Measurements from ENCODE around the gene CNRIP1.
"Not testable (repeated sequence)": the region's sequence is repeated elsewhere in the genome, so short reads cannot be mapped to it uniquely, and the experiment has no call there.

The CNRIP1 gene

DNA sequence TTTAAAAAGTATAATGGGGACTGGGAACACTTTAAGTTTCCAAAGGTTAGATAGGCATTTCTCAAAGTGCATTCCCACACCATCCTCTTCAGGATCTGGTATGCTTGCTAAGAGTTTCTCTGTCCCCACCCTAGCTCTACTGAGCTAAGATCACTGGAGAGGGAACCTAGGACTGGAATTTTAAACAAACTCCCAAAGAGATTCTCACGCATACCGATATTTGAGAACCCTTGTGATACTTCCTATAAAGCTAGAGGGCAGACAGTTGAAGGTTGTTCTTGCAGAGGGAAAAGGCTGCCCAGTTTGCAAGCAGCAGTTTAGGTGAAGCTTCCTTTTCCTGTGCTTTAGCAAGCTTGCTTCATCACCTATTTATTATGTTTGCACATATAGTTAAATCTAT, 3.6 kb downstream of the CNRIP1 start:
- no peak overlapping the region for H3K27ac ChIP-seq (ENCODE audit: low read length)
- no peak for DNase-seq (ENCODE audit: low read depth, low spot score)
- no peaks in the 10 kb centered on the region for H3K9me3 ChIP-seq (ENCODE audit: control insufficient read depth, insufficient read depth, low read length)
- no peak overlapping the region for H3K4me3 ChIP-seq (ENCODE audit: low read length)
- no peaks in the 10 kb centered on the region for H3K36me3 ChIP-seq (ENCODE audit: control insufficient read depth, insufficient read depth, low read length)
- peaks cover 13% of the 10 kb centered on the region; the same call in 1 of the 2 replicates for H3K27me3 ChIP-seq (ENCODE audit: control insufficient read depth, insufficient read depth, low read length)
- no peaks in the 10 kb centered on the region for H3K4me1 ChIP-seq (ENCODE audit: control insufficient read depth, insufficient read depth, low read length)
- WGBS (ENCODE audit: insufficient coverage, insufficient read length): no CpG with 5 or more reads among the region's 2 CpGs

GRCh38 chr2:68311033-68311432, 8.7 kb downstream of the CNRIP1 start:
- Histone ChIP-seq H3K36me3 (ENCODE audit: control insufficient read depth, insufficient read depth, low read length) (no peaks in the 10 kb centered on the region), H3K9me3 (ENCODE audit: control insufficient read depth, insufficient read depth, low read length) (no peaks in the 10 kb centered on the region), H3K4me3 (ENCODE audit: low read length) (no peak overlapping the region), H3K27ac (ENCODE audit: low read length) (no peak overlapping the region), H3K4me1 (ENCODE audit: control insufficient read depth, insufficient read depth, low read length) (no peaks in the 10 kb centered on the region), H3K27me3 (ENCODE audit: control insufficient read depth, insufficient read depth, low read length) (no peaks in the 10 kb centered on the region)
- no peak for DNase-seq (ENCODE audit: low read depth, low spot score)

- H3K36me3 ChIP-seq (ENCODE audit: control insufficient read depth, insufficient read depth, low read length): no peaks in the 10 kb centered on the region
- no peaks in the 10 kb centered on the region for H3K4me1 ChIP-seq (ENCODE audit: control insufficient read depth, insufficient read depth, low read length)
- H3K27me3 ChIP-seq (ENCODE audit: control insufficient read depth, insufficient read depth, low read length): no peaks in the 10 kb centered on the region
- H3K9me3 ChIP-seq (ENCODE audit: control insufficient read depth, insufficient read depth, low read length): no peaks in the 10 kb centered on the region
- DNase-seq (ENCODE audit: low read depth, low spot score): no peak
- H3K27ac ChIP-seq (ENCODE audit: low read length): no peak overlapping the region
- no peak overlapping the region for H3K4me3 ChIP-seq (ENCODE audit: low read length)
These were observed 10.3 kb downstream of the CNRIP1 start for GRCh38 chr2:68309426-68309825.

- no CpG with 5 or more reads among the region's 1 CpG for WGBS (ENCODE audit: insufficient coverage, insufficient read length)
- DNase-seq (ENCODE audit: low read depth, low spot score); H3K4me3 ChIP-seq (ENCODE audit: low read length); H3K4me1 ChIP-seq (ENCODE audit: control insufficient read depth, insufficient read depth, low read length); H3K27ac ChIP-seq (ENCODE audit: low read length); H3K9me3 ChIP-seq (ENCODE audit: control insufficient read depth, insufficient read depth, low read length); H3K36me3 ChIP-seq (ENCODE audit: control insufficient read depth, insufficient read depth, low read length); H3K27me3 ChIP-seq (ENCODE audit: control insufficient read depth, insufficient read depth, low read length): not testable (repeated sequence)
These were observed 15.9 kb downstream of the CNRIP1 start for GRCh38 chr2:68303902-68304272.

- Histone ChIP-seq H3K4me3 (ENCODE audit: low read length) (no peak overlapping the region), H3K36me3 (ENCODE audit: control insufficient read depth, insufficient read depth, low read length) (no peaks in the 10 kb centered on the region), H3K27me3 (ENCODE audit: control insufficient read depth, insufficient read depth, low read length) (no peaks in the 10 kb centered on the region), H3K27ac (ENCODE audit: low read length) (no peak overlapping the region), H3K9me3 (ENCODE audit: control insufficient read depth, insufficient read depth, low read length) (no peaks in the 10 kb centered on the region), H3K4me1 (ENCODE audit: control insufficient read depth, insufficient read depth, low read length) (no peaks in the 10 kb centered on the region)
- no CpG with 5 or more reads among the region's 12 CpGs for WGBS (ENCODE audit: insufficient coverage, insufficient read length)
- DNase-seq (ENCODE audit: low read depth, low spot score): no peak
These were observed 16.5 kb downstream of the CNRIP1 start for GRCh38 chr2:68303033-68303901.

DNA sequence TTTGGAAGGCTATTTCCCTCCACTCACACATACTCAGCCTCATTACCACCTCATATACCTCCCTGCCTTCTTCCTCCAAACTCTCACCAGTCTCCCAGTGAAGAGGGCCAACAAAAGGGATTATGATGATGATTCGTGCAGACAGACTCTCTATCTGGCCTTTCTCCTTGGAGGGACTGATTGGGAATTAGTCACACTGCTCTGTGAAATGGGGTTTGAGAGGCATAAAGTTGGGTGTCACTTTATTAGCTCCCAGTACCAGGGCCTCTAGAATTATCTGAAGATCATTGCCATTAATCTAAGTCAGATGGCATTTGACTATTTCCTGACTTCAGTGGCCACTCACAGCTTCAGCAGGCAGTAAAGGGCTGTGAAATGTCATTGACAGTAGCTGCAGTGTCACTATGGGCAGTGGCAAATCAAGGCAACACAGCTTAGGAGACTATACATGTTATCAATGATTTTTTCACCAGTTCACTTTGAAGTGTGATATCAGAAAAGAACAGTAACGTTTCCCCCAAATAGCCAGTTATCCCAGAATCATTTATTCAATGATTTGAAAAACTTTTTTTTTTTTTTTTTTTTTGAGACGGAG, 17.4 kb downstream of the CNRIP1 start:
- no peak for DNase-seq (ENCODE audit: low read depth, low spot score)
- Histone ChIP-seq H3K4me3 (ENCODE audit: low read length) (no peak overlapping the region), H3K4me1 (ENCODE audit: control insufficient read depth, insufficient read depth, low read length) (no peaks in the 10 kb centered on the region), H3K27ac (ENCODE audit: low read length) (no peak overlapping the region), H3K36me3 (ENCODE audit: control insufficient read depth, insufficient read depth, low read length) (no peaks in the 10 kb centered on the region), H3K27me3 (ENCODE audit: control insufficient read depth, insufficient read depth, low read length) (no peaks in the 10 kb centered on the region), H3K9me3 (ENCODE audit: control insufficient read depth, insufficient read depth, low read length) (no peaks in the 10 kb centered on the region)
- no CpG with 5 or more reads among the region's 3 CpGs for WGBS (ENCODE audit: insufficient coverage, insufficient read length)

- Histone ChIP-seq H3K4me1 (ENCODE audit: control insufficient read depth, insufficient read depth, low read length) (no peaks in the 10 kb centered on the region), H3K9me3 (ENCODE audit: control insufficient read depth, insufficient read depth, low read length) (no peaks in the 10 kb centered on the region), H3K4me3 (ENCODE audit: low read length) (no peak overlapping the region), H3K36me3 (ENCODE audit: control insufficient read depth, insufficient read depth, low read length) (no peaks in the 10 kb centered on the region), H3K27me3 (ENCODE audit: control insufficient read depth, insufficient read depth, low read length) (no peaks in the 10 kb centered on the region), H3K27ac (ENCODE audit: low read length) (no peak overlapping the region)
- DNase-seq (ENCODE audit: low read depth, low spot score): no peak
These were observed 24.2 kb downstream of the CNRIP1 start for GRCh38 chr2:68295516-68295915.

DNA sequence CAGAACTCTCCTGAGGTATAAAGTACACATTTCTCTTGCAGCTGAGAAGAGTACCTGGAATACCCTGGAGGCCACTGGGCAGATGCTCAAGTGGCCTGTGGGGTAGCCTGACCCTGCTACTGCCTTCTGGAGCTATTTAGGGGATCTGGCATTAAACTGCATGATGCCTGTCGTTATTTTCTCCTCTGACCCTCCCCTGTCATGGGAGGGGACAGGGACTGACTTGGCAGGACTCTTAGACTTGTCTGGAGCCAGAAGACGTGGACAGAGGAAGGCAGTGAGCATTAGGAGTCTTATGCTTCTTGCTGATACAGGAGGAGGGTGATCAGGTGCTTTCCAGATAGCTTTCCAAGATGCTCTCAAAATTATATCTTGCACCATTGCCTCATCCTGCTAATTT, 24.8 kb downstream of the CNRIP1 start:
- Histone ChIP-seq H3K9me3 (ENCODE audit: control insufficient read depth, insufficient read depth, low read length) (no peaks in the 10 kb centered on the region), H3K4me1 (ENCODE audit: control insufficient read depth, insufficient read depth, low read length) (no peaks in the 10 kb centered on the region), H3K27ac (ENCODE audit: low read length) (no peak overlapping the region), H3K36me3 (ENCODE audit: control insufficient read depth, insufficient read depth, low read length) (no peaks in the 10 kb centered on the region), H3K4me3 (ENCODE audit: low read length) (no peak overlapping the region), H3K27me3 (ENCODE audit: control insufficient read depth, insufficient read depth, low read length) (no peaks in the 10 kb centered on the region)
- WGBS (ENCODE audit: insufficient coverage, insufficient read length): no CpG with 5 or more reads among the region's 2 CpGs
- no peak for DNase-seq (ENCODE audit: low read depth, low spot score)

DNA sequence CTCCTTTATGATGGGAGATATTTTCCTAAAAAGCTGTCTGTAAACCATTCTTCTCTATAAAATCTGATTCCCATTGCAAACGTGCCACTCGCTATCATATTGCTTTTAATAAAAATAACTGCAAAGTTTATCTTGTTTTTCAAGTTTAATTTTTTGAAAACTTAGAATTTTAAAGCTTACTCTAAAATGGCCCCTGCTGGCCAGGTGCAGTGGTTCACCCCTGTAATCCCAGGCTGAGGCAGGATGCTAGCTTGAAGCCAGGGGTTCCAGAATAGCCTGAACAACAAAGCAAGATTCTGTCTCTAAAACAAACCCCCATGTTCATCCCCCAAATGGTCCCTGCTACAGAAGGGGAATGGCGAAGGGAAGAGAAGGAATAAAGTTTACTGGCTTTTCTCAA, 25.6 kb downstream of the CNRIP1 start:
- no peak overlapping the region for H3K4me3 ChIP-seq (ENCODE audit: low read length)
- no peaks in the 10 kb centered on the region for H3K27me3 ChIP-seq (ENCODE audit: control insufficient read depth, insufficient read depth, low read length)
- no peak for DNase-seq (ENCODE audit: low read depth, low spot score)
- WGBS (ENCODE audit: insufficient coverage, insufficient read length): no CpG with 5 or more reads among the region's 3 CpGs
- no peaks in the 10 kb centered on the region for H3K4me1 ChIP-seq (ENCODE audit: control insufficient read depth, insufficient read depth, low read length)
- no peaks in the 10 kb centered on the region for H3K36me3 ChIP-seq (ENCODE audit: control insufficient read depth, insufficient read depth, low read length)
- no peaks in the 10 kb centered on the region for H3K9me3 ChIP-seq (ENCODE audit: control insufficient read depth, insufficient read depth, low read length)
- H3K27ac ChIP-seq (ENCODE audit: low read length): no peak overlapping the region

DNA sequence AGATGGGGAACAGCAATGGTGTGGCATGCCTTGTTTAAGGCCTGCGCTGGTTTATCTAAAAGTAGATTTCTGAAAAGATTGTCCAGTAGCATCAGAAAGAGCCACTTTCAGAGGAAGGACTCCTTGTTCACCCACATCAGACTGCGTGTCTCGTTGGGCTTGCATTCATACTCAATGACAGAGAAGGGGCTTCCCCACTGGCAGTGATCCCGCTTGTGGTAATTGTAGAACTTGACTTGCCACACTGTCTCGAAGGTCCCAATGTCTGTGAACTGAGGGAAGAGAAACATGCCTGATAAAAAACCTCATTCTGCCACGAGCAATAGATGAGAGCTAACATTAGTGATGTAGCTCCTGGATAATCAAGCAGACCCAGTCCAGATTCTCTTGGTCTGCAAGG, 26.0 kb downstream of the CNRIP1 start:
- DNase-seq (ENCODE audit: low read depth, low spot score): no peak
- Histone ChIP-seq H3K4me3 (ENCODE audit: low read length) (no peak overlapping the region), H3K36me3 (ENCODE audit: control insufficient read depth, insufficient read depth, low read length) (no peaks in the 10 kb centered on the region), H3K27me3 (ENCODE audit: control insufficient read depth, insufficient read depth, low read length) (no peaks in the 10 kb centered on the region), H3K9me3 (ENCODE audit: control insufficient read depth, insufficient read depth, low read length) (no peaks in the 10 kb centered on the region), H3K4me1 (ENCODE audit: control insufficient read depth, insufficient read depth, low read length) (no peaks in the 10 kb centered on the region), H3K27ac (ENCODE audit: low read length) (no peak overlapping the region)
- no CpG with 5 or more reads among the region's 6 CpGs for whole genome bisulfite sequencing (ENCODE audit: insufficient coverage, insufficient read length)

DNA sequence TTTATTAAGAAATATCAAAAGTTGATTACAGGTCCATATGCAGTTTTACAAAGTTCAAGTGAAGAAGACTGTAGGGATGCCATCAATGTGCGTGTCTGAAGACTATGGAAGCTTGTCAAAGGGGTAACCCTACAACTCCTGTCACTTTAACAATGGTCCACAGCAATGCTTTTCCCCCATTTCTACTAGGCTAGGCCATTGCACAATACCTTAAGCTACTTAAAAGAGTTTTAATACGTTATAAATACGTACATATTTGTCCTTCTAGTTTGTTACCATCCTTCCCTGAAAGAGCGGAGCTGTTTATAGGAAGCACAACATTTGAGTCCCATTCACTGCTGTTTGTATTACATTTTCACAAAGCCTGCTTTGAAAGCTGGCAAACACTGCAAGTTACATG, 26.7 kb downstream of the CNRIP1 start:
- Histone ChIP-seq H3K4me3 (ENCODE audit: low read length) (no peak overlapping the region), H3K4me1 (ENCODE audit: control insufficient read depth, insufficient read depth, low read length) (no peaks in the 10 kb centered on the region), H3K27ac (ENCODE audit: low read length) (no peak overlapping the region), H3K36me3 (ENCODE audit: control insufficient read depth, insufficient read depth, low read length) (no peaks in the 10 kb centered on the region), H3K27me3 (ENCODE audit: control insufficient read depth, insufficient read depth, low read length) (no peaks in the 10 kb centered on the region), H3K9me3 (ENCODE audit: control insufficient read depth, insufficient read depth, low read length) (no peaks in the 10 kb centered on the region)
- WGBS (ENCODE audit: insufficient coverage, insufficient read length): no CpG with 5 or more reads among the region's 4 CpGs
- DNase-seq (ENCODE audit: low read depth, low spot score): no peak

Data from iPS DF 6.9 (cell line).